OCI-LY3 (cell line): ENCODE data around the gene RNF220.

Experiments used
- H2AFZ ChIP-seq: fragments of 200-600, 300-600 bp; shearing (Covaris generic); 2 replicates; pipeline ENCODE4 v1.6.0; 2014; ENCODE audit warnings: antibody characterized with exemption, low read depth, low read length
- H3K27ac ChIP-seq: fragments of 200-600, 300-600 bp; sonication (generic); 2 replicates; pipeline ENCODE4 v1.5.1; 2014; ENCODE audit warnings: mild to moderate bottlenecking, low read length, moderate library complexity, mixed read lengths
- H3K27me3 ChIP-seq: fragments of 200-600, 300-600 bp; sonication (generic); 2 replicates; pipeline ENCODE4 v1.6.1; 2014; ENCODE audit warnings: low read depth, low read length, mixed read lengths
- H3K36me3 ChIP-seq: fragments of 200-600, 300-600 bp; sonication (generic); replicated peaks from 2 replicates; pipeline ENCODE3; 2014; ENCODE audit warnings: low read depth, low read length, mixed read lengths
- H3K4me1 ChIP-seq: fragments of 300-600, 200-600 bp; sonication (generic); 2 replicates; pipeline ENCODE4 v1.6.1; 2014; ENCODE audit warnings: low read length, mixed read lengths
- H3K4me2 ChIP-seq: fragments of 200-600, 300-600 bp; sonication (generic); 2 replicates; pipeline ENCODE4 v1.6.1; 2014; ENCODE audit warnings: low read length, mixed read lengths
- H3K4me3 ChIP-seq: fragments of 300-600, 200-600 bp; sonication (generic); 2 replicates; pipeline ENCODE4 v1.5.1; 2014; ENCODE audit warnings: antibody characterized with exemption, mild to moderate bottlenecking, low read length, moderate library complexity
- H3K79me2 ChIP-seq: fragments of 300-600, 200-600 bp; shearing (Covaris generic); 2 replicates; pipeline ENCODE4 v1.6.1; 2014; ENCODE audit warnings: mild to moderate bottlenecking, low read length, mixed read lengths
- H3K9ac ChIP-seq: fragments of 300-600, 200-600 bp; shearing (Covaris generic); 2 replicates; pipeline ENCODE4 v1.6.0; 2014; ENCODE audit warnings: mild to moderate bottlenecking, low read length, moderate library complexity
- H3K9me3 ChIP-seq: fragments of 200-600, 300-600 bp; shearing (Covaris generic); 2 replicates; pipeline ENCODE4 v1.6.1; 2014; ENCODE audit warnings: low read length, mixed read lengths; ENCODE audit not compliant: insufficient read depth
- H4K20me1 ChIP-seq: fragments of 200-600, 300-600 bp; sonication (generic); 2 replicates; pipeline ENCODE4 v1.6.1; 2016; ENCODE audit warnings: low read length, mixed read lengths; ENCODE audit not compliant: insufficient read depth
- EZH2phosphoT487 ChIP-seq: fragments of 200-600 bp; shearing (Covaris generic); IDR thresholded peaks from 2 replicates; pipeline ENCODE4 v1.6.1; 2018; ENCODE audit warnings: antibody characterized with exemption, mixed run types, low read depth
- TF ChIP-seq, protein P1 (sequence below): fragments of 200-600, 300-600 bp; sonication (generic); IDR thresholded peaks from 2 replicates; pipeline ENCODE4 v1.5.1; 2014; ENCODE audit warnings: antibody characterized with exemption, low read length, low read depth

Gene RNF220

DNA sequence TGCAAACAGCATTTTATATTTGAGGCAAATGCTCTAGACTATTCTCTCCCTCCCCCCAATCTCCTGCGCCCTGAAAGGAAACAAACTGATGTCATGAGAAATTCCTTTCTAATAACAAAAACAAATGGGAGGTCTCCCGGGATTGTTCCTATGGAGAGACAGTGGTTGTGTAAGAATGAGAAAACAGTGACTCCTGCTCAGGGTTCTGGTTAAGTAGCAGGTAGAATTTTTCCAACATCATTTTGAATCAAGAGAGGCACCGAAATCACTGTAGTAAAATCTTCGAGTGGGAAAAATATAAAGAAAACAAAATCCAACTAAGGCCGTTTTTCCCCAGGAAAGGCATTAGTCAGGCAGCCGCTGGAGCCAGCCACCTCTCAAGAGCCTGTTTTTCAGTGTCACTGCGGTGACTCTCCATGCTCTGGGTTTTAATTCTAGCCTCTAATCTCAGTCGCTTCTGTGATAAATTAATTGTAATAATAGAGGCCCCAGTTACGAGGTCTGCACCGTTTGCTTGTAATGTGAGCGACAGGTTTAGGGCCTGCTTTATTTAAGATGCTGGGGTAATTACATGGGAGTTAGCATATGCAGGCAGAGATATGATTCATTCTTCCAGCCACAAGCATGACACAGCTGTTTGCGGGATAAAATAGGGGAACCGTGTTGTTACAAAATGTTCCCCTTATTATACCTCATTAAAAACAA lies 80.3 kb downstream of the RNF220 start:
- Histone ChIP-seq H3K4me2 (peak overlapping the region; percentile 76), H3K27me3 (no peaks in the 10 kb centered on the region), H4K20me1 (no peaks in the 10 kb centered on the region), H3K9me3 (no peaks in the 10 kb centered on the region), H2AFZ (no peak overlapping the region), H3K9ac (no peak overlapping the region), H3K4me3 (peak overlapping the region; percentile 17; the same call in 1 of the 2 replicates), H3K79me2 (no peaks in the 10 kb centered on the region), H3K27ac (no peak overlapping the region), H3K36me3 (no peaks in the 10 kb centered on the region), H3K4me1 (peaks cover 17% of the 10 kb centered on the region)
- TF ChIP-seq, protein P1, sequence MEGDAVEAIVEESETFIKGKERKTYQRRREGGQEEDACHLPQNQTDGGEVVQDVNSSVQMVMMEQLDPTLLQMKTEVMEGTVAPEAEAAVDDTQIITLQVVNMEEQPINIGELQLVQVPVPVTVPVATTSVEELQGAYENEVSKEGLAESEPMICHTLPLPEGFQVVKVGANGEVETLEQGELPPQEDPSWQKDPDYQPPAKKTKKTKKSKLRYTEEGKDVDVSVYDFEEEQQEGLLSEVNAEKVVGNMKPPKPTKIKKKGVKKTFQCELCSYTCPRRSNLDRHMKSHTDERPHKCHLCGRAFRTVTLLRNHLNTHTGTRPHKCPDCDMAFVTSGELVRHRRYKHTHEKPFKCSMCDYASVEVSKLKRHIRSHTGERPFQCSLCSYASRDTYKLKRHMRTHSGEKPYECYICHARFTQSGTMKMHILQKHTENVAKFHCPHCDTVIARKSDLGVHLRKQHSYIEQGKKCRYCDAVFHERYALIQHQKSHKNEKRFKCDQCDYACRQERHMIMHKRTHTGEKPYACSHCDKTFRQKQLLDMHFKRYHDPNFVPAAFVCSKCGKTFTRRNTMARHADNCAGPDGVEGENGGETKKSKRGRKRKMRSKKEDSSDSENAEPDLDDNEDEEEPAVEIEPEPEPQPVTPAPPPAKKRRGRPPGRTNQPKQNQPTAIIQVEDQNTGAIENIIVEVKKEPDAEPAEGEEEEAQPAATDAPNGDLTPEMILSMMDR, result no peak
- no peak for TF ChIP-seq EZH2phosphoT487

DNA sequence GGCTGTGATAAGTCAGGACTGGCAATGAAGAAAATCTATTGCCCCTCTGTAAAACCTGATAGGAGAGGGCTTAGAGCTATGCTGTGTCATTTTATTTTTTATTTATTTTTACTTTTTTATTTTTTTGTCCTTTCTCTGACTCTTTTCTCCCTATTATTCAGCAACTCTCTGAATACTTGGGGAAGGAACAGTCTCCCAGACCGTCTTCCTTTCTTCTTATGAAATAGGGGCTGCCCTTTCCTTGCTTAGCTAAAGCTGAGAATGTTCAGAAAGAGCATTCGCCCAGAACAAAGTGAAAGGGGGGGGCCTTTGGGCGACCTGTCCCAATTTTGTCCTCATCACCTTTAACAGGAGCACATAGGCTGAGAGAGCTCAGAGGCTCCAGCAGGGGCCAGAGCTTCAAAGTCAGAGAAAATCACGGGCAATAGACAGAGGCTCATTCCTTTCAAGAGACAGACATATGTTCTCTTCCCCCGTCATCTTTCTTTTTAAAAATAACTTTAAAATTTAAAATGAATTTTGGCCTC lies 80.9 kb downstream of the RNF220 start:
- H3K4me1 ChIP-seq, result peaks cover 17% of the 10 kb centered on the region
- no peak overlapping the region for H3K27ac ChIP-seq
- H3K9ac ChIP-seq, result no peak overlapping the region
- H2AFZ ChIP-seq, result no peak overlapping the region
- no peaks in the 10 kb centered on the region for H3K36me3 ChIP-seq
- H3K4me2 ChIP-seq, result peak overlapping the region; percentile 76
- no peaks in the 10 kb centered on the region for H3K79me2 ChIP-seq
- TF ChIP-seq EZH2phosphoT487, result no peak
- peak overlapping the region; percentile 27; the same call in 1 of the 2 replicates for H3K4me3 ChIP-seq
- H4K20me1 ChIP-seq, result no peaks in the 10 kb centered on the region
- no peaks in the 10 kb centered on the region for H3K27me3 ChIP-seq
- H3K9me3 ChIP-seq, result no peaks in the 10 kb centered on the region

DNA sequence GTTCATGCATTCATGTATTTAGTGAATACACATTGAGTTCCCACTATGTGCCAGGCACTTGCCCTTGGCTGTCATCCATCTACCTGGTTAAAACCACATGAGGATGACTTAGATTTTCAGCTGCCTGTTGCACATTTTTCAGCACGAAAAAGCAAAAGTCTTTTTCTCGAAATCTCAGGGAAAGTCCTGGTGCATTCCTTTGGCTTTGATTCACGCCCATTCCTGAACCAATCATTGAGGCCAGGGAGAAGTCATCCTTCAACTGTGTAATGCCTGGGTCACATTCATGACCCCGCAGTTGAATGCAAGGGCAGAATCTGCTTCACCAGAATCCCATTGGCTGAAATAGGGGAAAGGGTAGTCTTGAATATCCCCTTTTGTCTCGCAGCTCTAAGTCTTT lies 84.4 kb downstream of the RNF220 start:
- no peak overlapping the region for H3K4me3 ChIP-seq
- no peak overlapping the region for H3K9ac ChIP-seq
- H3K4me1 ChIP-seq, result peaks cover 17% of the 10 kb centered on the region
- H3K79me2 ChIP-seq, result no peaks in the 10 kb centered on the region
- no peaks in the 10 kb centered on the region for H3K9me3 ChIP-seq
- H3K36me3 ChIP-seq, result no peaks in the 10 kb centered on the region
- no peak overlapping the region for H2AFZ ChIP-seq
- no peak for TF ChIP-seq EZH2phosphoT487
- TF ChIP-seq, protein P1, result no peak
- H3K27ac ChIP-seq, result no peak overlapping the region
- no peaks in the 10 kb centered on the region for H3K27me3 ChIP-seq
- H4K20me1 ChIP-seq, result no peaks in the 10 kb centered on the region
- no peak overlapping the region for H3K4me2 ChIP-seq

DNA sequence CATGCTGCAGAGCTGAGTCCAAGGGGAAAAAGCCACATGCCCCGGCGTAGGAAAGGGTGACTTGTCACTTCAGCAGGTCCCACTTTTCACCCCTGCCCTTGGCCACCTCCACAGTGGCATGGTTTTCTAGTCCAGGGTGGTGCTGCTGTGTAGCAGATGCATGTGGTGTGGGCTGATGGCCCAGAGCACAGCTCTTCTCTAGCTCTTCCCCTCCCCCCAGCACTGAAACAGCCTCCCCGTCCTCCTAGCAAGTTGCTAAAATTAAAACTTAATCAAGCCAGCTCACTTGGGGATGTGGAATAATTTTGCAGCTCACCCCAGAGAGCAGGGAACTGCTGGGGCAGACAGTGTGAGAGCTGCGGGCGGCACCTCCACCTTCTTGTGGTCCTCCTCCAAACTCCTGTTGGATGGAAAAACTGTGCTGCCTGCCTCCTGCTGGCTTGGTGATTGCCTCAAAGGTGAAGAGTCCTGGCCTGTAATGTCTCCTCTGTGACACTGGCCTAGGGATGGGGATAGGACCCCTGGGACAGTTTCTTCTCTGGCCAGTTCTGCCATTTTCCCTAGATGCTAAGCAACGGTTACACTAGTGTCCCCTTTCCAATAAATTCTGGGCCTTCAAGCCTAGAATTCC lies 91.6 kb downstream of the RNF220 start:
- Histone ChIP-seq H3K9me3 (no peaks in the 10 kb centered on the region), H3K36me3 (no peaks in the 10 kb centered on the region), H3K4me3 (no peak overlapping the region), H3K27ac (no peak overlapping the region), H3K79me2 (no peaks in the 10 kb centered on the region), H3K27me3 (no peaks in the 10 kb centered on the region), H3K4me2 (no peak overlapping the region), H2AFZ (no peak overlapping the region), H4K20me1 (no peaks in the 10 kb centered on the region), H3K9ac (no peak overlapping the region), H3K4me1 (peaks cover 15% of the 10 kb centered on the region)
- TF ChIP-seq, protein P1, result no peak
- TF ChIP-seq EZH2phosphoT487, result no peak
